Measurements from ENCODE around the gene FSTL5. TPM values are rescaled to one million over a fixed set of nuclear protein-coding genes. Genes with fewer than 3 reads are reported as not detected.

Gene FSTL5
- total and polyA plus RNA-seq, 2 donors (not counting 3 experiments of a cell fraction or from before 2014, with no cell fraction given): 1.3 to 1.9 TPM

GRCh38 chr4:162111078-162111477, 52.7 kb downstream of the FSTL5 start:
- POLR2A ChIA-PET: no interaction called here
- H3K79me2 ChIP-seq (ENCODE audit: control insufficient read depth, insufficient read depth, low read length): no peaks in the 10 kb centered on the region
- no peak overlapping the region for H3K4me2 ChIP-seq (ENCODE audit: insufficient read depth, low read length)
- dilution Hi-C loops (cut with MboI; ENCODE audit: extremely low pct_ligation_motif_present, low sequenced_read_pairs): no loop called here
- H3K27me3 ChIP-seq (ENCODE audit: control insufficient read depth in 2 of 2, insufficient read depth in 2 of 2, low read length in 2 of 2): no peaks in the 10 kb centered on the region
- no peak overlapping the region for H2AFZ ChIP-seq (ENCODE audit: low read depth, low read length)
- no peak for FAIRE-seq
- H4K20me1 ChIP-seq (replicated peaks; ENCODE audit: control insufficient read depth, extremely low read depth, insufficient read depth, low read length): no peaks in the 10 kb centered on the region
- no peaks in the 10 kb centered on the region for H3K9me1 ChIP-seq (replicated peaks; ENCODE audit: control insufficient read depth, extremely low read depth, insufficient read depth, low read length)
- H3K9me3 ChIP-seq (replicated peaks; ENCODE audit: control insufficient read depth, insufficient read depth, low read length): no peaks in the 10 kb centered on the region
- no peak for TF ChIP-seq FOS (IDR thresholded peaks at IDR 0.05; ENCODE audit: borderline replicate concordance, insufficient read depth, low read length)
- no peak for TF ChIP-seq GATA2 (IDR thresholded peaks at IDR 0.05; ENCODE audit: insufficient read depth, insufficient read length, low read depth, low read length)
- no peak for TF ChIP-seq JUN (IDR thresholded peaks at IDR 0.05; ENCODE audit: borderline replicate concordance, insufficient read depth, insufficient read length, low read depth)
- TF ChIP-seq POLR2AphosphoS5 (IDR thresholded peaks at IDR 0.05; ENCODE audit: insufficient read depth, low read depth, low read length): no peak
- TF ChIP-seq, protein P1, sequence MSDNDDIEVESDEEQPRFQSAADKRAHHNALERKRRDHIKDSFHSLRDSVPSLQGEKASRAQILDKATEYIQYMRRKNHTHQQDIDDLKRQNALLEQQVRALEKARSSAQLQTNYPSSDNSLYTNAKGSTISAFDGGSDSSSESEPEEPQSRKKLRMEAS (IDR thresholded peaks at IDR 0.05; ENCODE audit: insufficient read depth, insufficient read length): no peak
- no peak for TF ChIP-seq CTCF (IDR thresholded peaks at IDR 0.05; ENCODE audit: extremely low read depth in 1 of 2, insufficient read depth in 1 of 2, low read depth in 1 of 2, low read length in 2 of 2)
- TF ChIP-seq POLR2A (IDR thresholded peaks at IDR 0.05; ENCODE audit: low read depth, low read length): no peak
- TF ChIP-seq EZH2 (IDR thresholded peaks at IDR 0.05; ENCODE audit: borderline replicate concordance, low read depth, low read length, severe bottlenecking): no peak
- no peak for TF ChIP-seq MYC (IDR thresholded peaks at IDR 0.05; ENCODE audit: low read depth, low read length)
- H3K4me1 ChIP-seq (ENCODE audit: control insufficient read depth, extremely low read depth, insufficient read depth, low read length): no peaks in the 10 kb centered on the region
- no peak overlapping the region for H3K9ac ChIP-seq (replicated peaks; ENCODE audit: extremely low read depth, insufficient read depth, low read length)
- intact Hi-C loops (cut with micrococcal nuclease): no loop called here
- DNase-seq (ENCODE audit: low read depth, low spot score): no peak
- H3K36me3 ChIP-seq (ENCODE audit: control insufficient read depth in 2 of 2, extremely low read depth in 1 of 2, insufficient read depth in 2 of 2, low read length in 2 of 2): no peaks in the 10 kb centered on the region
- CTCF ChIA-PET: no interaction called here
- H3K27ac ChIP-seq (ENCODE audit: insufficient read depth, low read depth, low read length): no peak overlapping the region
- H3K4me3 ChIP-seq (replicated peaks in 1 of 3; ENCODE audit: insufficient read depth in 1 of 3, low read depth in 1 of 3, low read length in 3 of 3): no peak overlapping the region
- no TSS peak for BruUV-seq (replicated peaks)

Measured in endothelial cell of umbilical vein (primary cell).